Brain microvascular endothelial cell (primary cell): ENCODE measurements around the gene ANKDD1A.

ENCODE experiments used
- DNase-seq: peaks from one replicate; pipeline ENCODE4 v3.0.0-alpha.2; 2020
- H3K27ac ChIP-seq: fragments of 250-450 bp; sonication (Bioruptor Pico); 2 replicates; pipeline ENCODE4 v1.5.1; 2020; ENCODE audit warnings: mild to moderate bottlenecking, moderate library complexity
- H3K27me3 ChIP-seq: fragments of 250-450 bp; sonication (Bioruptor Pico); replicated peaks from 2 replicates; pipeline ENCODE4 v1.5.1; 2020; ENCODE audit warnings: mild to moderate bottlenecking
- H3K36me3 ChIP-seq: fragments of 250-450 bp; sonication (Bioruptor Pico); replicated peaks from 2 replicates; pipeline ENCODE4 v1.5.1; 2020; ENCODE audit warnings: mild to moderate bottlenecking
- H3K4me3 ChIP-seq: 2 replicates; pipeline ENCODE4 v1.5.1; 2011; ENCODE audit warnings: low read depth, mild to moderate bottlenecking, control low read depth, low read length, moderate library complexity
- CTCF ChIP-seq: IDR thresholded peaks from 2 replicates; pipeline ENCODE4 v1.5.1; 2011; ENCODE audit warnings: low read depth, mild to moderate bottlenecking, moderate library complexity, low read length, control low read depth, inconsistent platforms; ENCODE audit errors: missing control alignments
- in situ Hi-C: cut with HindIII; loops from 2 replicates; pipeline ENCODE4 v1.10.0; 2017; ENCODE audit warnings: low sequenced_read_pairs, low pct_ligation_motif_present

ANKDD1A gene

GRCh38 chr15:64905119-64905831 lies 6.4 kb upstream of the ANKDD1A start:
- H3K36me3 ChIP-seq, result no peaks in the 10 kb centered on the region
- H3K4me3 ChIP-seq, result peak overlapping the region; percentile 49
- in situ Hi-C loops, result no loop called here
- H3K27me3 ChIP-seq, result no peaks in the 10 kb centered on the region
- DNase-seq, result peak; percentile 54
- TF ChIP-seq CTCF, result peak; percentile 93
- no peak overlapping the region for H3K27ac ChIP-seq

- TF ChIP-seq CTCF, result no peak
- no peak overlapping the region for H3K27ac ChIP-seq
- H3K36me3 ChIP-seq, result no peaks in the 10 kb centered on the region
- no peaks in the 10 kb centered on the region for H3K27me3 ChIP-seq
- in situ Hi-C loops, result no loop called here
- H3K4me3 ChIP-seq, result no peak overlapping the region
- no peak for DNase-seq
These were observed 5.8 kb upstream of the ANKDD1A start for GRCh38 chr15:64905941-64906340.

GRCh38 chr15:64906402-64906801 lies 5.3 kb upstream of the ANKDD1A start:
- no peak for TF ChIP-seq CTCF
- in situ Hi-C loops, result no loop called here
- no peak for DNase-seq
- H3K27ac ChIP-seq, result no peak overlapping the region
- no peaks in the 10 kb centered on the region for H3K36me3 ChIP-seq
- no peak overlapping the region for H3K4me3 ChIP-seq
- no peaks in the 10 kb centered on the region for H3K27me3 ChIP-seq

- TF ChIP-seq CTCF, result no peak
- in situ Hi-C loops, result no loop called here
- H3K27ac ChIP-seq, result no peak overlapping the region
These were observed 3.7 kb upstream of the ANKDD1A start for GRCh38 chr15:64907991-64908390.

GRCh38 chr15:64909546-64909945 lies 2.2 kb upstream of the ANKDD1A start:
- H3K36me3 ChIP-seq, result no peaks in the 10 kb centered on the region
- in situ Hi-C loops, result no loop called here
- no peaks in the 10 kb centered on the region for H3K27me3 ChIP-seq
- TF ChIP-seq CTCF, result no peak
- no peak overlapping the region for H3K4me3 ChIP-seq
- DNase-seq, result no peak
- H3K27ac ChIP-seq, result no peak overlapping the region

More at GRCh38 chr15:64907991-64908390, 3.7 kb upstream of the ANKDD1A start:
- no peaks in the 10 kb centered on the region for H3K27me3 ChIP-seq
- DNase-seq, result no peak
- H3K4me3 ChIP-seq, result no peak overlapping the region
- no peaks in the 10 kb centered on the region for H3K36me3 ChIP-seq
